Measurements from ENCODE around the gene CCDC169. TPM values are rescaled to one million over a fixed set of nuclear protein-coding genes. Genes with fewer than 3 reads are reported as not detected.

The CCDC169 gene
- total RNA-seq, 1 experiment from 2014 or later, result not detected

- Histone ChIP-seq H4K20me1 (ENCODE audit: insufficient read depth) (no peaks in the 10 kb centered on the region; the same call in 1 of the 2 replicates), H3K4me2 (ENCODE audit: low read length) (no peak overlapping the region), H3K27me3 (ENCODE audit: insufficient read depth, low read length) (no peaks in the 10 kb centered on the region), H3K9ac (ENCODE audit: low read length) (no peak overlapping the region), H3K27ac (ENCODE audit: low read depth, low read length) (no peak overlapping the region), H3K4me3 (replicated peaks in 1 of 2; ENCODE audit: low read depth in 1 of 2, low read length in 2 of 2) (no peak overlapping the region), H3K79me2 (ENCODE audit: insufficient read depth, low read length) (no peaks in the 10 kb centered on the region), H2AFZ (ENCODE audit: low read depth, low read length, poor library complexity, severe bottlenecking) (no peak overlapping the region), H3K9me3 (ENCODE audit: control insufficient read depth in 1 of 2, insufficient read depth in 1 of 2, low read depth in 1 of 2, low read length in 2 of 2) (peaks cover 6% of the 10 kb centered on the region in 2 experiments; a peak in 2 of 4 replicates), H3K36me3 (ENCODE audit: control insufficient read depth in 1 of 2, insufficient read depth in 2 of 2, low read length in 2 of 2) (no peaks in the 10 kb centered on the region), H3K4me1 (ENCODE audit: control insufficient read depth in 1 of 2, insufficient read depth in 2 of 2, low read length in 2 of 2) (no peaks in the 10 kb centered on the region), H3K9me2 (ENCODE audit: insufficient read depth) (no peaks in the 10 kb centered on the region)
- ATAC-seq (no peak), DNase-seq (ENCODE audit: low read depth, low spot score) (no peak)
- TF ChIP-seq SRF (IDR thresholded peaks at IDR 0.05; ENCODE audit: low read depth) (no peak), EGR1 (IDR thresholded peaks at IDR 0.05; ENCODE audit: low read depth) (no peak), EZH2 (IDR thresholded peaks at IDR 0.05) (no peak), ZNF274 (IDR thresholded peaks at IDR 0.05; ENCODE audit: low read depth, low read length) (no peak)
- ChIA-PET CTCF (no interaction called here), RAD21 (ENCODE audit: low non-redundant PET in 1 of 2, low total read pairs in 2 of 2, uncharacterized antibody in 2 of 2, unreplicated experiment in 2 of 2) (no interaction called here), POLR2A (no interaction called here)
- intact Hi-C loops (cut with micrococcal nuclease), result no loop called here
- BruUV-seq (replicated peaks), result no TSS peak
Observed at GRCh38 chr13:36286006-36286405, 11.6 kb downstream of the CCDC169 start.

GRCh38 chr13:36282821-36283432 lies 14.7 kb downstream of the CCDC169 start:
- H3K9ac ChIP-seq (ENCODE audit: low read length), result no peak overlapping the region
- no peaks in the 10 kb centered on the region for H3K9me3 ChIP-seq (ENCODE audit: control insufficient read depth in 1 of 2, insufficient read depth in 1 of 2, low read depth in 1 of 2, low read length in 2 of 2)
- ATAC-seq (peak; percentile 42; the same call in 1 of the 2 replicates), DNase-seq (ENCODE audit: low read depth, low spot score) (peak; percentile 2)
- ChIA-PET CTCF (interaction anchor here (1.0 to 1.3 kb wide), 5 partner anchors 48 to 787 kb away, joined by 3 to 19 read pairs (median 3); no protein-coding TSS in a partner anchor), POLR2A (no interaction called here), RAD21 (ENCODE audit: low non-redundant PET in 1 of 2, low total read pairs in 2 of 2, uncharacterized antibody in 2 of 2, unreplicated experiment in 2 of 2) (interaction anchor here in 1 of 2 experiments (0.6 kb wide), 1 partner anchor 761 kb away, joined by 3 read pairs; no protein-coding TSS in a partner anchor)
- no peak overlapping the region for H3K4me3 ChIP-seq (replicated peaks in 1 of 2; ENCODE audit: low read depth in 1 of 2, low read length in 2 of 2)
- no peak overlapping the region for H3K27ac ChIP-seq (ENCODE audit: low read depth, low read length)
- H3K4me1 ChIP-seq (ENCODE audit: control insufficient read depth in 1 of 2, insufficient read depth in 2 of 2, low read length in 2 of 2), result no peaks in the 10 kb centered on the region
- no peak overlapping the region for H3K4me2 ChIP-seq (ENCODE audit: low read length)
- no TSS peak for BruUV-seq (replicated peaks)
- intact Hi-C loops (cut with micrococcal nuclease), result loop anchor here (2.0 to 5.0 kb wide), 4 partner anchors 306 to 714 kb away; partner anchors contain the start of gene ALG5
- no peaks in the 10 kb centered on the region for H3K9me2 ChIP-seq (ENCODE audit: insufficient read depth)
- TF ChIP-seq SRF (IDR thresholded peaks at IDR 0.05; ENCODE audit: low read depth) (no peak), RAD21 (IDR thresholded peaks at IDR 0.05; ENCODE audit: low read depth) (peak; percentile 52)
- TF ChIP-seq, protein P1, sequence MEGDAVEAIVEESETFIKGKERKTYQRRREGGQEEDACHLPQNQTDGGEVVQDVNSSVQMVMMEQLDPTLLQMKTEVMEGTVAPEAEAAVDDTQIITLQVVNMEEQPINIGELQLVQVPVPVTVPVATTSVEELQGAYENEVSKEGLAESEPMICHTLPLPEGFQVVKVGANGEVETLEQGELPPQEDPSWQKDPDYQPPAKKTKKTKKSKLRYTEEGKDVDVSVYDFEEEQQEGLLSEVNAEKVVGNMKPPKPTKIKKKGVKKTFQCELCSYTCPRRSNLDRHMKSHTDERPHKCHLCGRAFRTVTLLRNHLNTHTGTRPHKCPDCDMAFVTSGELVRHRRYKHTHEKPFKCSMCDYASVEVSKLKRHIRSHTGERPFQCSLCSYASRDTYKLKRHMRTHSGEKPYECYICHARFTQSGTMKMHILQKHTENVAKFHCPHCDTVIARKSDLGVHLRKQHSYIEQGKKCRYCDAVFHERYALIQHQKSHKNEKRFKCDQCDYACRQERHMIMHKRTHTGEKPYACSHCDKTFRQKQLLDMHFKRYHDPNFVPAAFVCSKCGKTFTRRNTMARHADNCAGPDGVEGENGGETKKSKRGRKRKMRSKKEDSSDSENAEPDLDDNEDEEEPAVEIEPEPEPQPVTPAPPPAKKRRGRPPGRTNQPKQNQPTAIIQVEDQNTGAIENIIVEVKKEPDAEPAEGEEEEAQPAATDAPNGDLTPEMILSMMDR (IDR thresholded peaks at IDR 0.05 in 2 of 3, conservative IDR thresholded peaks at IDR 0.05 in 1 of 3; ENCODE audit: borderline replicate concordance in 1 of 3, insufficient read depth in 1 of 3, low read depth in 2 of 3, low read length in 2 of 3), result peak in 2 of 3 experiments; percentile 60 to 71; a peak in 4 of 6 replicates
- no peaks in the 10 kb centered on the region for H3K27me3 ChIP-seq (ENCODE audit: insufficient read depth, low read length)
- no peaks in the 10 kb centered on the region for H4K20me1 ChIP-seq (ENCODE audit: insufficient read depth)
- H2AFZ ChIP-seq (ENCODE audit: low read depth, low read length, poor library complexity, severe bottlenecking), result no peak overlapping the region
- no peaks in the 10 kb centered on the region for H3K79me2 ChIP-seq (ENCODE audit: insufficient read depth, low read length)
- no peaks in the 10 kb centered on the region for H3K36me3 ChIP-seq (ENCODE audit: control insufficient read depth in 1 of 2, insufficient read depth in 2 of 2, low read length in 2 of 2)
